HepG2 (cell line): Measurements from ENCODE around the gene UBL5. TPM values are rescaled to one million over a fixed set of nuclear protein-coding genes. Genes with fewer than 3 reads are reported as not detected.

Experiments used
- ATAC-seq: fragments of 200-7000 bp; cut with Tn5 transposase; 3 replicates; pipeline ENCODE4 v1.9.1; 2020; ENCODE audit warnings: mild to moderate bottlenecking, moderate library complexity
- BruUV-seq: library from RNA; stranded (reverse); fragments of 400-500 nt; replicated peaks from 2 replicates; lab custom pipeline; 2021; lab: Mats Ljungman, UMichigan
- CTCF ChIA-PET: fragments of 300-600 bp; formaldehyde crosslinking; extraction: SDS; loops from one replicate; lab custom pipeline; 2021; ENCODE audit warnings: low total read pairs, inconsistent platforms, low intra/inter-chr PET ratio; lab: Yijun Ruan, JAX
- POLR2A ChIA-PET: fragments of 350-600 bp; sonication (Branson Sonifier 250); formaldehyde crosslinking; loops from one replicate; lab custom pipeline; 2020; ENCODE audit warnings: antibody characterized with exemption, inconsistent platforms; lab: Yijun Ruan, JAX
- DNase-seq: peaks from one replicate; pipeline ENCODE4 v3.0.0-alpha.2; 2015; ENCODE audit warnings: low spot score
- FAIRE-seq: peaks from 3 replicates; lab custom pipeline; 2011; peaks lifted over from hg19 to GRCh38; lab: Jason Lieb, UNC
- H2AFZ ChIP-seq: one replicate; pipeline ENCODE4 v1.6.1; 2011; ENCODE audit warnings: low read length, inconsistent platforms
- H3K27ac ChIP-seq: fragments of 300-600 bp; 3 replicates; pipeline ENCODE4 v1.8.0; 2011; ENCODE audit warnings: mixed run types, mild to moderate bottlenecking, mixed read lengths, low read length, inconsistent platforms; ENCODE audit not compliant: insufficient read depth; ENCODE audit errors: extremely low read length
- H3K27me3 ChIP-seq, 2 experiments: fragments of 200-600 bp in 1 of 2; 2 replicates in 1 of 2; 3 replicates in 1 of 2; pipeline versions ENCODE4 v1.6.0 to v1.8.0; 2011; ENCODE audit warnings: low read length in 2 of 2, mild to moderate bottlenecking in 2 of 2, moderate library complexity in 2 of 2, inconsistent platforms in 1 of 2; ENCODE audit not compliant: insufficient read depth in 2 of 2, control insufficient read depth in 1 of 2
- H3K36me3 ChIP-seq, 2 experiments: fragments of 200-600 bp in 1 of 2; replicated peaks in 1 of 2; 2 replicates in 1 of 2; 3 replicates in 1 of 2; pipeline versions ENCODE4 v1.5.1 to v1.8.0; 2011; ENCODE audit warnings: low read length in 2 of 2, inconsistent platforms in 1 of 2; ENCODE audit not compliant: insufficient read depth in 2 of 2, control insufficient read depth in 1 of 2
- H3K4me1 ChIP-seq: 2 replicates; pipeline ENCODE4 v1.5.1; 2012; ENCODE audit warnings: low read length, inconsistent platforms; ENCODE audit not compliant: insufficient read depth
- H3K4me2 ChIP-seq: 2 replicates; pipeline ENCODE4 v1.6.0; 2011; ENCODE audit warnings: low read depth, low read length, inconsistent platforms
- H3K4me3 ChIP-seq, 3 experiments: fragments of 200-600 bp in 1 of 3; sonication (generic), shearing (Covaris generic) in 1 of 3; replicated peaks in 1 of 3; 2 replicates each; pipeline ENCODE4 v1.5.1; 2011 to 2016; ENCODE audit warnings: low read length in 3 of 3, inconsistent platforms in 2 of 3, low read depth in 2 of 3, mild to moderate bottlenecking in 2 of 3, control low read depth in 1 of 3, mixed read lengths in 1 of 3; ENCODE audit not compliant: insufficient read depth in 1 of 3
- H3K79me2 ChIP-seq: one replicate; pipeline ENCODE4 v1.6.1; 2011; ENCODE audit warnings: low read length, inconsistent platforms; ENCODE audit not compliant: insufficient read depth
- H3K9ac ChIP-seq: 2 replicates; pipeline ENCODE4 v1.6.0; 2011; ENCODE audit warnings: mild to moderate bottlenecking, low read depth, low read length, inconsistent platforms; ENCODE audit not compliant: insufficient read depth
- H3K9me3 ChIP-seq: 2 replicates; pipeline ENCODE4 v1.5.1; 2012; ENCODE audit warnings: mild to moderate bottlenecking, low read length
- H4K20me1 ChIP-seq: 2 replicates; pipeline ENCODE4 v1.6.0; 2011; ENCODE audit warnings: inconsistent platforms, mild to moderate bottlenecking, low read length, moderate library complexity; ENCODE audit not compliant: insufficient read depth
- ATF1 ChIP-seq: IDR thresholded peaks from 2 replicates; pipeline ENCODE4 v1.6.1; 2016; ENCODE audit warnings: mild to moderate bottlenecking, control low read depth
- HMG20A ChIP-seq: IDR thresholded peaks from 2 replicates; pipeline ENCODE4 v1.6.1; 2016; ENCODE audit warnings: borderline replicate concordance
- MTF1 ChIP-seq: sonication (generic); formaldehyde crosslinking; IDR thresholded peaks from 2 replicates; pipeline ENCODE4 v1.5.0; 2020; ENCODE audit warnings: missing genetic modification reagents
- NONO ChIP-seq, 2 experiments: fragments of 450-650 bp in 1 of 2; sonication (generic) in 1 of 2; formaldehyde crosslinking in 1 of 2; IDR thresholded peaks in 1 of 2; conservative IDR thresholded peaks in 1 of 2; 2 replicates each; pipeline versions ENCODE4 v1.6.1 to v1.8.0; 2017 to 2022; ENCODE audit warnings: mild to moderate bottlenecking in 1 of 2, missing genetic modification reagents in 1 of 2, moderate library complexity in 1 of 2
- RARA ChIP-seq: IDR thresholded peaks from 2 replicates; pipeline ENCODE4 v1.6.1; 2016; ENCODE audit warnings: missing genetic modification reagents, missing compliant biosample characterization
- RXRB ChIP-seq: IDR thresholded peaks from 2 replicates; pipeline ENCODE4 v1.6.1; 2016; ENCODE audit warnings: borderline replicate concordance, missing genetic modification reagents, missing compliant biosample characterization
- SUZ12 ChIP-seq: fragments of 150-350 bp; IDR thresholded peaks from 2 replicates; pipeline ENCODE4 v1.6.1; 2014; ENCODE audit warnings: low read depth, low read length
- TBP ChIP-seq: sonication (generic); formaldehyde crosslinking; IDR thresholded peaks from 2 replicates; pipeline ENCODE4 v1.5.0; 2020; ENCODE audit warnings: missing genetic modification reagents
- ZBTB1 ChIP-seq: sonication (generic); formaldehyde crosslinking; IDR thresholded peaks from 2 replicates; pipeline ENCODE4 v1.4.0; 2020; ENCODE audit warnings: missing genetic modification reagents, borderline replicate concordance
- ZBTB7B ChIP-seq: sonication (generic); formaldehyde crosslinking; IDR thresholded peaks from 2 replicates; pipeline ENCODE4 v1.4.0; 2020; ENCODE audit warnings: missing genetic modification reagents
- ZNF260 ChIP-seq: sonication (generic); formaldehyde crosslinking; IDR thresholded peaks from 2 replicates; pipeline ENCODE4 v1.4.0; 2020; ENCODE audit warnings: missing genetic modification reagents, low read depth, mild to moderate bottlenecking, borderline replicate concordance
- ZNF264 ChIP-seq: sonication (generic); formaldehyde crosslinking; IDR thresholded peaks from 2 replicates; pipeline ENCODE4 v1.4.0; 2020; ENCODE audit warnings: missing genetic modification reagents
- ZNF367 ChIP-seq: sonication (generic); formaldehyde crosslinking; IDR thresholded peaks from 2 replicates; pipeline ENCODE4 v1.4.0; 2020; ENCODE audit warnings: missing genetic modification reagents, borderline replicate concordance
- ZNF557 ChIP-seq: sonication (generic); formaldehyde crosslinking; IDR thresholded peaks from 2 replicates; pipeline ENCODE4 v1.4.0; 2020; ENCODE audit warnings: missing genetic modification reagents
- ZNF678 ChIP-seq: sonication (generic); formaldehyde crosslinking; IDR thresholded peaks from 2 replicates; pipeline ENCODE4 v1.4.0; 2020; ENCODE audit warnings: mild to moderate bottlenecking, missing genetic modification reagents
- ZNF776 ChIP-seq: sonication (generic); formaldehyde crosslinking; IDR thresholded peaks from 2 replicates; pipeline ENCODE4 v1.4.0; 2020; ENCODE audit warnings: mild to moderate bottlenecking, missing genetic modification reagents
- WGBS: methylation state at CpG from one replicate; pipeline ENCODE4 v1.1.6; 2017; ENCODE audit warnings: low lambda C conversion rate; 5-methylcytosine and 5-hydroxymethylcytosine counted together
- in situ Hi-C: cut with HindIII; loops from 2 replicates; pipeline ENCODE4 v1.10.0; 2017; ENCODE audit warnings: low pct_unique_long_range_greater_than_20kb; ENCODE audit not compliant: extremely low pct_ligation_motif_present
- intact Hi-C: fragments of 100-400 bp; cut with micrococcal nuclease; formaldehyde crosslinking; loops from one replicate; pipeline ENCODE4 v1.10.0; 2022; ENCODE audit not compliant: unreplicated experiment
- polyA plus RNA-seq, 8 experiments: library from polyadenylated mRNA; depleted of rRNA in 3 of 8; stranded (reverse) in 7 of 8; unstranded in 1 of 8; fragments of >200 nt; fragmentation: Illumina TruSeq in 4 of 8; extraction: Trizol in 4 of 8; gene quantifications; 2 replicates each; pipeline versions ENCODE4 v1.2.1 to v1.2.3, GENCODE V29; 2011 to 2016; ENCODE audit warnings: low read depth in 4 of 8, missing spikeins in 1 of 8, mixed read lengths in 1 of 8; ENCODE audit not compliant: insufficient read depth in 1 of 8
- total RNA-seq, 5 experiments: library from RNA; depleted of rRNA; stranded (reverse); fragments of >200 nt; fragmentation: Illumina TruSeq; extraction: Trizol; gene quantifications; 2 replicates each; pipeline ENCODE4 v1.2.3, GENCODE V29; 2016; ENCODE audit warnings: low read depth in 1 of 5
- TF ChIP-seq, protein P1 (sequence below): sonication (generic); formaldehyde crosslinking; IDR thresholded peaks from 2 replicates; pipeline ENCODE4 v1.8.0; 2022; ENCODE audit warnings: mild to moderate bottlenecking, missing genetic modification reagents; ENCODE audit not compliant: insufficient replicate concordance
- TF ChIP-seq, protein P2 (sequence below): sonication (generic); formaldehyde crosslinking; IDR thresholded peaks from 2 replicates; pipeline ENCODE4 v1.4.0; 2020; ENCODE audit warnings: missing genetic modification reagents, low read depth, mild to moderate bottlenecking, borderline replicate concordance
- TF ChIP-seq, protein P3 (sequence below): sonication (generic); formaldehyde crosslinking; IDR thresholded peaks from 2 replicates; pipeline ENCODE4 v1.5.0; 2020; ENCODE audit warnings: mild to moderate bottlenecking, missing genetic modification reagents, moderate library complexity

UBL5 gene
- total and polyA plus RNA-seq, 2 of the 13 experiments (the other 11 are each of a cell fraction or from before 2014, with no cell fraction given): 373 to 487 TPM

DNA sequence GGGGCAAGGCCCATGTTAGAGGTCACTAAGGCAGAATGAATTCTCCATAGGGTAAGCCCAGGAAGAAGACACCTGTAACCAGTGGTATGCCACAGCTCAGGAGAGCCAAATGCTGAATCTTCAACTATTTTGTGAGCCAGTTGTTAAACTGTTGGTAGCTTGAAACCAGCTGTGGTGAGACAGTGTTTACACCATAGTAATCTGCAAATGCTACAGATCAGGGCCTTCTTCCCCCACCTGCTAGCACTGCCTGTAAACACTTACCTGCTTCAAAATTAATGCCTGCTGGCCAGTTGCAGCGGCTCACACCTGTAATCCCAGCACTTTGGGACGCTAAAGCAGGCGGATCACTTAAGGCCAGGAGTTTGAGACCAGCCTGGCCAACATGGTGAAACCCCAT is 20.9 kb upstream of the UBL5 start:
- DNase-seq: no peak
- Histone ChIP-seq H3K79me2 (no peaks in the 10 kb centered on the region), H3K36me3 (peaks cover 12 to 27% of the 10 kb centered on the region in 2 experiments), H2AFZ (no peak overlapping the region), H3K4me3 (no peak overlapping the region), H4K20me1 (no peaks in the 10 kb centered on the region), H3K27ac (no peak overlapping the region), H3K9me3 (no peaks in the 10 kb centered on the region), H3K4me2 (no peak overlapping the region), H3K9ac (no peak overlapping the region), H3K4me1 (no peaks in the 10 kb centered on the region), H3K27me3 (no peaks in the 10 kb centered on the region)
- intact Hi-C loops: no loop called here
- no TSS peak for BruUV-seq
- CTCF ChIA-PET: no interaction called here
- no peak for FAIRE-seq
- POLR2A ChIA-PET: interaction anchor here (1.4 kb wide), 1 partner anchor 21 kb away, joined by 3 read pairs; the partner anchor contains the start of gene UBL5
- in situ Hi-C loops: no loop called here
- 100% methylated on average over 3 of the region's 3 CpGs for WGBS
- no peak for ATAC-seq
- TF ChIP-seq ZNF776 (no peak), ZNF260 (CRISPR knock-in tag) (no peak), ZNF264 (no peak), MTF1 (CRISPR knock-in tag) (no peak), HMG20A (CRISPR knock-in tag) (no peak), RXRB (CRISPR knock-in tag) (no peak), ZNF557 (CRISPR knock-in tag) (no peak), RARA (CRISPR knock-in tag) (no peak), ZNF367 (CRISPR knock-in tag) (no peak), ZBTB1 (CRISPR knock-in tag) (no peak), NONO (IDR thresholded peaks at IDR 0.05) (no peak), NONO (CRISPR knock-in tag; conservative IDR thresholded peaks at IDR 0.05) (no peak), ATF1 (no peak), SUZ12 (no peak), ZNF678 (no peak), ZBTB7B (CRISPR knock-in tag) (no peak), TBP (CRISPR knock-in tag) (no peak)
- TF ChIP-seq, protein P1, sequence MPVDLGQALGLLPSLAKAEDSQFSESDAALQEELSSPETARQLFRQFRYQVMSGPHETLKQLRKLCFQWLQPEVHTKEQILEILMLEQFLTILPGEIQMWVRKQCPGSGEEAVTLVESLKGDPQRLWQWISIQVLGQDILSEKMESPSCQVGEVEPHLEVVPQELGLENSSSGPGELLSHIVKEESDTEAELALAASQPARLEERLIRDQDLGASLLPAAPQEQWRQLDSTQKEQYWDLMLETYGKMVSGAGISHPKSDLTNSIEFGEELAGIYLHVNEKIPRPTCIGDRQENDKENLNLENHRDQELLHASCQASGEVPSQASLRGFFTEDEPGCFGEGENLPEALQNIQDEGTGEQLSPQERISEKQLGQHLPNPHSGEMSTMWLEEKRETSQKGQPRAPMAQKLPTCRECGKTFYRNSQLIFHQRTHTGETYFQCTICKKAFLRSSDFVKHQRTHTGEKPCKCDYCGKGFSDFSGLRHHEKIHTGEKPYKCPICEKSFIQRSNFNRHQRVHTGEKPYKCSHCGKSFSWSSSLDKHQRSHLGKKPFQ (CRISPR knock-in tag): no peak
- TF ChIP-seq, protein P2, sequence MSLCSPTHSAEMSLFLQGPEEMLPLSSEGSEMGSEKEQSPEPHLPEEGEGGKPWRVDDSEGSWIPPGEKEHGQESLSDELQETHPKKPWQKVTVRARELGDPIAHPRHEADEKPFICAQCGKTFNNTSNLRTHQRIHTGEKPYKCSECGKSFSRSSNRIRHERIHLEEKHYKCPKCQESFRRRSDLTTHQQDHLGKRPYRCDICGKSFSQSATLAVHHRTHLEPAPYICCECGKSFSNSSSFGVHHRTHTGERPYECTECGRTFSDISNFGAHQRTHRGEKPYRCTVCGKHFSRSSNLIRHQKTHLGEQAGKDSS (CRISPR knock-in tag): no peak
- TF ChIP-seq, protein P3, sequence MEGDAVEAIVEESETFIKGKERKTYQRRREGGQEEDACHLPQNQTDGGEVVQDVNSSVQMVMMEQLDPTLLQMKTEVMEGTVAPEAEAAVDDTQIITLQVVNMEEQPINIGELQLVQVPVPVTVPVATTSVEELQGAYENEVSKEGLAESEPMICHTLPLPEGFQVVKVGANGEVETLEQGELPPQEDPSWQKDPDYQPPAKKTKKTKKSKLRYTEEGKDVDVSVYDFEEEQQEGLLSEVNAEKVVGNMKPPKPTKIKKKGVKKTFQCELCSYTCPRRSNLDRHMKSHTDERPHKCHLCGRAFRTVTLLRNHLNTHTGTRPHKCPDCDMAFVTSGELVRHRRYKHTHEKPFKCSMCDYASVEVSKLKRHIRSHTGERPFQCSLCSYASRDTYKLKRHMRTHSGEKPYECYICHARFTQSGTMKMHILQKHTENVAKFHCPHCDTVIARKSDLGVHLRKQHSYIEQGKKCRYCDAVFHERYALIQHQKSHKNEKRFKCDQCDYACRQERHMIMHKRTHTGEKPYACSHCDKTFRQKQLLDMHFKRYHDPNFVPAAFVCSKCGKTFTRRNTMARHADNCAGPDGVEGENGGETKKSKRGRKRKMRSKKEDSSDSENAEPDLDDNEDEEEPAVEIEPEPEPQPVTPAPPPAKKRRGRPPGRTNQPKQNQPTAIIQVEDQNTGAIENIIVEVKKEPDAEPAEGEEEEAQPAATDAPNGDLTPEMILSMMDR (CRISPR knock-in tag): no peak
